B cell (primary cell): ENCODE results near the gene SHISA7. TPM values are rescaled to one million over a fixed set of nuclear protein-coding genes. Genes with fewer than 3 reads are reported as not detected.

Experiments used
- ATAC-seq: fragments of 200-7000 bp; cut with Tn5 transposase; one replicate; pipeline ENCODE4 v1.10.0; 2021; ENCODE audit warnings: low read depth, mild to moderate bottlenecking, moderate number of reproducible peaks, moderate library complexity
- CTCF ChIA-PET: fragments of 350-600 bp; sonication (Branson Sonifier 250); formaldehyde crosslinking; loops from one replicate; lab custom pipeline; 2021; ENCODE audit warnings: antibody characterized with exemption, inconsistent platforms; lab: Charles Lee
- POLR2A ChIA-PET: fragments of 350-600 bp; sonication (Branson Sonifier 250); formaldehyde crosslinking; loops from one replicate; lab custom pipeline; 2021; ENCODE audit warnings: antibody characterized with exemption; lab: Charles Lee
- DNase-seq: peaks from one replicate; pipeline ENCODE4 v3.0.0; 2013
- H2AFZ ChIP-seq: 2 replicates; pipeline ENCODE4 v1.6.1; 2012; ENCODE audit warnings: mild to moderate bottlenecking, low read depth, low read length; ENCODE audit not compliant: insufficient read depth, poor library complexity, severe bottlenecking
- H3K27ac ChIP-seq, 2 donors: 1 replicate in 1 of 2; 2 replicates in 1 of 2; pipeline ENCODE4 v1.5.1; 2012 to 2013; ENCODE audit warnings: low read length in 2 of 2, mild to moderate bottlenecking in 2 of 2, moderate library complexity in 1 of 2
- H3K27me3 ChIP-seq, 4 experiments: fragments of 200-600 bp in 1 of 4; sonication (generic) in 1 of 4; replicated peaks in 1 of 4; 1 replicate in 2 of 4; 2 replicates in 2 of 4; pipeline versions ENCODE4 v1.6.1 to v1.7.0; 2013 to 2016; ENCODE audit warnings: low read length in 3 of 4, mild to moderate bottlenecking in 2 of 4, mixed read lengths in 1 of 4, moderate library complexity in 1 of 4; ENCODE audit not compliant: insufficient read depth in 4 of 4, control insufficient read depth in 3 of 4; ENCODE audit errors: control extremely low read depth in 1 of 4
- H3K36me3 ChIP-seq, 2 experiments: replicated peaks in 1 of 2; 1 replicate in 1 of 2; 2 replicates in 1 of 2; pipeline versions ENCODE4 v1.6.1 to v1.7.1; 2013; ENCODE audit warnings: low read length in 1 of 2; ENCODE audit not compliant: insufficient read depth in 2 of 2, control insufficient read depth in 1 of 2; ENCODE audit errors: control extremely low read depth in 1 of 2, extremely low read depth in 1 of 2
- H3K4me1 ChIP-seq, 2 donors: fragments of 200-600 bp in 1 of 2; sonication (generic) in 1 of 2; 1 replicate in 1 of 2; 2 replicates in 1 of 2; pipeline versions ENCODE4 v1.5.1 to v1.6.1; 2013 to 2017; ENCODE audit warnings: low read length in 2 of 2; ENCODE audit not compliant: control insufficient read depth in 2 of 2, insufficient read depth in 2 of 2
- H3K4me2 ChIP-seq: replicated peaks from 2 replicates; pipeline ENCODE3; 2012; ENCODE audit warnings: mild to moderate bottlenecking, low read depth, low read length; ENCODE audit not compliant: poor library complexity, severe bottlenecking
- H3K4me3 ChIP-seq, 5 experiments: fragments of 200-600 bp in 1 of 5; sonication (generic) in 1 of 5; 1 replicate in 3 of 5; 2 replicates in 2 of 5; pipeline versions ENCODE4 v1.5.1 to v1.7.0; 2011 to 2016; ENCODE audit warnings: low read length in 4 of 5, mild to moderate bottlenecking in 4 of 5, low read depth in 2 of 5, control low read depth in 1 of 5, moderate library complexity in 1 of 5; ENCODE audit not compliant: insufficient read depth in 1 of 5; ENCODE audit errors: control extremely low read depth in 1 of 5, extremely low read depth in 1 of 5
- H3K79me2 ChIP-seq: fragments of 200-600 bp; sonication (generic); one replicate; pipeline ENCODE4 v1.6.0; 2016; ENCODE audit warnings: low read length; ENCODE audit not compliant: control insufficient read depth, insufficient read depth
- H3K9ac ChIP-seq: fragments of 200-600 bp; sonication (generic); 2 replicates; pipeline ENCODE4 v1.6.1; 2017; ENCODE audit warnings: mild to moderate bottlenecking, low read length, moderate library complexity
- H3K9me3 ChIP-seq, 3 donors: one replicate each; pipeline versions ENCODE4 v1.6.1 to v1.7.1; 2013; ENCODE audit warnings: low read length in 2 of 3; ENCODE audit not compliant: control insufficient read depth in 2 of 3, insufficient read depth in 1 of 3; ENCODE audit errors: control extremely low read depth in 1 of 3
- H4K20me1 ChIP-seq: 2 replicates; pipeline ENCODE4 v1.6.0; 2012; ENCODE audit warnings: mild to moderate bottlenecking, low read length; ENCODE audit not compliant: insufficient read depth, control insufficient read depth, poor library complexity, severe bottlenecking
- H3K27ac Mint-ChIP-seq: one replicate; pipeline ENCODE4 v1.8.0; 2021; ENCODE audit warnings: mixed read lengths
- H3K27me3 Mint-ChIP-seq: one replicate; pipeline ENCODE4 v1.8.0; 2021; ENCODE audit warnings: mixed read lengths
- H3K4me1 Mint-ChIP-seq: one replicate; pipeline ENCODE4 v1.8.0; 2021; ENCODE audit warnings: mixed read lengths
- H3K4me3 Mint-ChIP-seq: one replicate; pipeline ENCODE4 v1.8.0; 2021; ENCODE audit warnings: mixed read lengths
- H3K9me3 Mint-ChIP-seq: one replicate; pipeline ENCODE4 v1.8.0; 2022; ENCODE audit warnings: mixed read lengths; ENCODE audit not compliant: insufficient read depth
- CTCF ChIP-seq: fragments of 200-600 bp; IDR thresholded peaks from one replicate; pipeline ENCODE4 v1.8.0; 2022; ENCODE audit warnings: antibody characterized with exemption, mild to moderate bottlenecking
- EZH2 ChIP-seq: IDR thresholded peaks from 2 replicates; pipeline ENCODE4 v1.6.1; 2012; ENCODE audit warnings: borderline replicate concordance, low read depth, mild to moderate bottlenecking, moderate library complexity, low read length; ENCODE audit not compliant: insufficient read depth, poor library complexity, severe bottlenecking
- WGBS: methylation state at CpG from one replicate; pipeline ENCODE4 v1.1.5; 2013; ENCODE audit warnings: missing lambda C conversion rate; ENCODE audit not compliant: insufficient coverage; 5-methylcytosine and 5-hydroxymethylcytosine counted together
- intact Hi-C: fragments of 100-400 bp; cut with micrococcal nuclease; formaldehyde crosslinking; loops from one replicate; pipeline ENCODE4 v1.10.0; 2022
- polyA plus RNA-seq: library from polyadenylated mRNA; depleted of rRNA; stranded (reverse); fragments of >200 nt; gene quantifications from 2 replicates; pipeline ENCODE4 v1.2.3, GENCODE V29; 2012
- total RNA-seq, 2 donors: library from RNA; stranded (reverse); fragments of 120-200 nt in 1 of 2; gene quantifications; 1 replicate in 1 of 2; 2 replicates in 1 of 2; pipeline versions ENCODE4 v1.2.3 to v1.2.4, GENCODE V29; 2013 to 2022

The SHISA7 gene
- total and polyA plus RNA-seq, 2 donors (not counting 1 experiment from before 2014, with no cell fraction given) = 0.06 TPM; not detected in 1

GRCh38 chr19:55471266-55471665 lies 28.2 kb upstream of the SHISA7 start:
- no peak overlapping the region for H3K4me2 ChIP-seq
- H3K79me2 ChIP-seq = no peaks in the 10 kb centered on the region
- H3K27me3 ChIP-seq = no peaks in the 10 kb centered on the region
- intact Hi-C loops = no loop called here
- H2AFZ ChIP-seq = no peak overlapping the region
- Mint-ChIP-seq H3K4me1 (peaks cover 9% of the 10 kb centered on the region), H3K27me3 (no peaks in the 10 kb centered on the region), H3K9me3 (no peaks in the 10 kb centered on the region), H3K27ac (no peak overlapping the region), H3K4me3 (no peak overlapping the region)
- ChIA-PET POLR2A (no interaction called here), CTCF (interaction anchor here (1.0 to 1.4 kb wide), 3 partner anchors 10 to 160 kb away, joined by 3 to 7 read pairs (median 3); partner anchors contain the start of gene ISOC2)
- H3K4me1 ChIP-seq = peaks cover 9 to 13% of the 10 kb centered on the region in 2 donors
- H3K9me3 ChIP-seq = no peaks in the 10 kb centered on the region
- TF ChIP-seq CTCF = no peak
- no peak for TF ChIP-seq EZH2
- 93% methylated on average over 11 of the region's 13 CpGs for WGBS
- no peak overlapping the region for H3K4me3 ChIP-seq
- H3K27ac ChIP-seq = no peak overlapping the region
- DNase-seq (no peak), ATAC-seq (no peak)
- H3K36me3 ChIP-seq = no peaks in the 10 kb centered on the region
- H3K9ac ChIP-seq = no peak overlapping the region
- no peaks in the 10 kb centered on the region for H4K20me1 ChIP-seq

- Mint-ChIP-seq H3K4me1 (peaks cover 6% of the 10 kb centered on the region), H3K9me3 (no peaks in the 10 kb centered on the region), H3K27me3 (no peaks in the 10 kb centered on the region), H3K27ac (no peak overlapping the region), H3K4me3 (no peak overlapping the region)
- ATAC-seq (no peak), DNase-seq (no peak)
- Histone ChIP-seq H3K27ac (no peak overlapping the region), H3K4me2 (peak overlapping the region; percentile 53), H3K36me3 (no peaks in the 10 kb centered on the region), H3K9ac (no peak overlapping the region), H3K9me3 (no peaks in the 10 kb centered on the region), H3K4me3 (no peak overlapping the region), H3K79me2 (no peaks in the 10 kb centered on the region), H3K4me1 (peaks cover 4 to 6% of the 10 kb centered on the region in 2 donors), H2AFZ (peak overlapping the region; percentile 62), H4K20me1 (no peaks in the 10 kb centered on the region), H3K27me3 (no peaks in the 10 kb centered on the region)
- 0% methylated on average over 1 of the region's 4 CpGs for WGBS
- CTCF ChIA-PET = interaction anchor here (0.6 to 4.1 kb wide), 23 partner anchors 9 to 327 kb away, joined by 3 to 70 read pairs (median 5); partner anchors contain the start of genes CCDC106, FIZ1, ZNF524 and ZNF628
- POLR2A ChIA-PET = interaction anchor here (0.7 to 1.6 kb wide), 2 partner anchors 9 to 27 kb away, joined by 5 to 10 read pairs; partner anchors contain the start of gene ZNF628
- no peak for TF ChIP-seq EZH2
- peak; percentile 54 for TF ChIP-seq CTCF
- intact Hi-C loops = loop anchor here (1.0 kb wide), 1 partner anchor 163 kb away; no protein-coding TSS in a partner anchor
Observed at GRCh38 chr19:55468054-55468393, 24.9 kb upstream of the SHISA7 start.
